AG09309 (cell line): Measurements from ENCODE around the gene TULP1.

Source experiments
- DNase-seq: peaks from one replicate; pipeline ENCODE4 v3.0.0-alpha.2; 2010; ENCODE audit warnings: low read depth
- H3K4me3 ChIP-seq: 2 replicates; pipeline ENCODE4 v1.5.1; 2011; ENCODE audit warnings: mild to moderate bottlenecking, low read depth, low read length, moderate library complexity; ENCODE audit not compliant: control insufficient read depth
- CTCF ChIP-seq: IDR thresholded peaks from 2 replicates; pipeline ENCODE4 v1.5.1; 2011; ENCODE audit warnings: mild to moderate bottlenecking, low read depth, low read length, inconsistent platforms; ENCODE audit not compliant: insufficient read depth, control insufficient read depth; ENCODE audit errors: missing control alignments

TULP1 gene

GRCh38 chr6:35477551-35478179 is 35.0 kb downstream of the TULP1 start:
- no peak overlapping the region for H3K4me3 ChIP-seq
- no peak for TF ChIP-seq CTCF
- DNase-seq = no peak

GRCh38 chr6:35477028-35477427 is 35.7 kb downstream of the TULP1 start:
- H3K4me3 ChIP-seq = no peak overlapping the region
- TF ChIP-seq CTCF = no peak
- no peak for DNase-seq

- no peak overlapping the region for H3K4me3 ChIP-seq
- TF ChIP-seq CTCF = no peak
- no peak for DNase-seq
Observed at GRCh38 chr6:35476004-35476403, 36.7 kb downstream of the TULP1 start.

GRCh38 chr6:35475573-35475972 is 37.1 kb downstream of the TULP1 start:
- DNase-seq = no peak
- H3K4me3 ChIP-seq = no peak overlapping the region
- TF ChIP-seq CTCF = no peak

- no peak overlapping the region for H3K4me3 ChIP-seq
- no peak for TF ChIP-seq CTCF
- no peak for DNase-seq
Observed at GRCh38 chr6:35474942-35475570, 37.6 kb downstream of the TULP1 start.

- no peak for TF ChIP-seq CTCF
- DNase-seq = no peak
- no peak overlapping the region for H3K4me3 ChIP-seq
Observed at GRCh38 chr6:35474131-35474941, 38.4 kb downstream of the TULP1 start.

GRCh38 chr6:35473850-35474130 is 38.9 kb downstream of the TULP1 start:
- no peak overlapping the region for H3K4me3 ChIP-seq
- no peak for DNase-seq
- no peak for TF ChIP-seq CTCF
